ENCODE measurements around the gene SOHLH2.

DNA sequence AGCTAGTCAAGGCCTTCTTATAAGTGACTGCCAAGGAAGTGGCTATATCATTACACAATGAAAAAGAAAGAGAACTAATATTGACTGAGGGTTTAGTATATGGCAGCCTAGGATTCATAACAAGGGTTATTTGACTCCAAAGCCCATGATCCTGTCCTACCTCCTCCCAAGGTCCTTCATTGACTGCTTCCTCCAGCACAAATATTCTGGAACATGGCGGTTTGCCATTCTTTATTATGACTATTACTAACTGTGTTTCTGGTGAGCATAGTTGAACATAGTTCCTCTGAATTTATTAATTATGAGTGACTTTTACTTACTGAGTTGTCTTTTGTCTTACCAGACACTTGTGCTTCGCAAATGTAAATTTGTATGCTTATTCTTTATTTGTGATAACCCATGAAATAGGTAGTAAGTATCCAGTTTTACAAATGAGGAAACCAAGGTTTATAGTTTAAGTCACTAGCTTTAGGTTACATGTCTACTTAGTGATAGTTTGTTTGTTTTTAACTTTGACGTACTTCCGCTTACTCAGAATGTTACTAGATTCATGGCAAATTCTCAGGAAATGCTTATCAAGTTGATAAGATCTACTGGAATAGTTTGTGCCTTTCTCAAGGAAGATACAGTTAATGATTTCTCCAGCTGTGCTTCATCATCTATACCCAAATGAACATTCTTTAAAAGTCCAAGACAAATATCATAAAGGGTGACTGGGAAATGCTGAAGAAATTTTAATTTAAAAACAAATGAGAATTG is 67.7 kb downstream of the SOHLH2 start:
- TF ChIP-seq POLR2A (IDR thresholded peaks at IDR 0.05; ENCODE audit: low read depth, low read length) (no peak), CEBPB (IDR thresholded peaks at IDR 0.05; ENCODE audit: low read depth, low read length) (no peak)
- TF ChIP-seq, protein P1, sequence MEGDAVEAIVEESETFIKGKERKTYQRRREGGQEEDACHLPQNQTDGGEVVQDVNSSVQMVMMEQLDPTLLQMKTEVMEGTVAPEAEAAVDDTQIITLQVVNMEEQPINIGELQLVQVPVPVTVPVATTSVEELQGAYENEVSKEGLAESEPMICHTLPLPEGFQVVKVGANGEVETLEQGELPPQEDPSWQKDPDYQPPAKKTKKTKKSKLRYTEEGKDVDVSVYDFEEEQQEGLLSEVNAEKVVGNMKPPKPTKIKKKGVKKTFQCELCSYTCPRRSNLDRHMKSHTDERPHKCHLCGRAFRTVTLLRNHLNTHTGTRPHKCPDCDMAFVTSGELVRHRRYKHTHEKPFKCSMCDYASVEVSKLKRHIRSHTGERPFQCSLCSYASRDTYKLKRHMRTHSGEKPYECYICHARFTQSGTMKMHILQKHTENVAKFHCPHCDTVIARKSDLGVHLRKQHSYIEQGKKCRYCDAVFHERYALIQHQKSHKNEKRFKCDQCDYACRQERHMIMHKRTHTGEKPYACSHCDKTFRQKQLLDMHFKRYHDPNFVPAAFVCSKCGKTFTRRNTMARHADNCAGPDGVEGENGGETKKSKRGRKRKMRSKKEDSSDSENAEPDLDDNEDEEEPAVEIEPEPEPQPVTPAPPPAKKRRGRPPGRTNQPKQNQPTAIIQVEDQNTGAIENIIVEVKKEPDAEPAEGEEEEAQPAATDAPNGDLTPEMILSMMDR (conservative IDR thresholded peaks at IDR 0.05; ENCODE audit: low read depth, low read length), result no peak
